ENCODE measurements around the gene TRPM3. TPM values are rescaled to one million over a fixed set of nuclear protein-coding genes. Genes with fewer than 3 reads are reported as not detected.

Gene TRPM3
- total and polyA plus RNA-seq, 9 of the 15 experiments (the other 6 are each of a cell fraction or from before 2014, with no cell fraction given) = 0.04 TPM; not detected in 8

- TF ChIP-seq ZFP36 (IDR thresholded peaks at IDR 0.05; ENCODE audit: low read depth, low read length, partially characterized antibody) (no peak), RFX7 (CRISPR knock-in tag; IDR thresholded peaks at IDR 0.05) (no peak), RBM15 (IDR thresholded peaks at IDR 0.05; ENCODE audit: insufficient read depth, low read length) (no peak), MAX (CRISPR knock-in tag; IDR thresholded peaks at IDR 0.05) (no peak), MBD1 (CRISPR knock-in tag; IDR thresholded peaks at IDR 0.05) (no peak), ZNF668 (CRISPR knock-in tag; IDR thresholded peaks at IDR 0.05) (no peak), ZNF644 (tag; IDR thresholded peaks at IDR 0.05; ENCODE audit: low read depth) (no peak), SMARCA4 (IDR thresholded peaks at IDR 0.05) (no peak), POU5F1 (IDR thresholded peaks at IDR 0.05; ENCODE audit: borderline replicate concordance, low read depth, low read length, partially characterized antibody) (no peak), FOXP1 (CRISPR knock-in tag; IDR thresholded peaks at IDR 0.05) (no peak)
Measured at GRCh38 chr9:70816316-70816715, 305.1 kb downstream of the TRPM3 start (continued).

GRCh38 chr9:70814597-70814996, 306.8 kb downstream of the TRPM3 start:
- CTCF ChIA-PET (ENCODE audit: low intra/inter-chr PET ratio) = no interaction called here

More at GRCh38 chr9:70814597-70814996, 306.8 kb downstream of the TRPM3 start:
- WGBS (ENCODE audit: insufficient coverage, low coverage, missing lambda C conversion rate) = 0% methylated on average over 2 of the region's 2 CpGs
- DNase-seq (ENCODE audit: extremely low read depth in 1 of 4, low spot score in 3 of 4) (no peak), ATAC-seq (no peak), FAIRE-seq (no peak)
- Histone ChIP-seq H3K36me3 (ENCODE audit: control insufficient read depth, insufficient read depth, low read length) (no peaks in the 10 kb centered on the region), H4K20me1 (replicated peaks; ENCODE audit: control insufficient read depth, insufficient read depth, low read length) (no peaks in the 10 kb centered on the region; the same call in 1 of the 2 replicates), H3K9ac (ENCODE audit: insufficient read depth in 1 of 2, low read depth in 2 of 2, low read length in 2 of 2) (no peak overlapping the region), H3K79me2 (ENCODE audit: control insufficient read depth, insufficient read depth, low read length) (no peaks in the 10 kb centered on the region), H3K4me3 (no peak overlapping the region), H3K4me1 (replicated peaks in 1 of 2; ENCODE audit: control insufficient read depth in 2 of 2, insufficient read depth in 2 of 2, low read length in 2 of 2) (no peaks in the 10 kb centered on the region), H2AFZ (ENCODE audit: low read depth, low read length) (no peak overlapping the region), H3K27ac (ENCODE audit: extremely low read depth, low read depth, low read length) (no peak overlapping the region), H3K9me3 (replicated peaks; ENCODE audit: control insufficient read depth, insufficient read depth, low read depth, low read length) (no peaks in the 10 kb centered on the region), H3K4me2 (ENCODE audit: insufficient read depth, low read length) (no peak overlapping the region), H3K9me1 (ENCODE audit: control insufficient read depth, insufficient read depth, low read length) (no peaks in the 10 kb centered on the region), H3K27me3 (ENCODE audit: control insufficient read depth in 2 of 2, insufficient read depth in 2 of 2, low read length in 2 of 2) (no peaks in the 10 kb centered on the region)
- in situ Hi-C loops (cut with MboI) (no loop called here), intact Hi-C loops (cut with micrococcal nuclease) (no loop called here)
- TF ChIP-seq TFAP4 (CRISPR knock-in tag; IDR thresholded peaks at IDR 0.05; ENCODE audit: borderline replicate concordance) (no peak), MYNN (IDR thresholded peaks at IDR 0.05) (no peak), MYNN (CRISPR knock-in tag; IDR thresholded peaks at IDR 0.05) (no peak), ZNF583 (CRISPR knock-in tag; IDR thresholded peaks at IDR 0.05) (no peak)
- BruUV-seq (replicated peaks) = no TSS peak
- POLR2A ChIA-PET = no interaction called here

All from K562 (cell line).